Activated CD8-positive, alpha-beta memory T cell treated with anti-CD3 and anti-CD28 coated beads for 1 hour (primary cell): Measurements from ENCODE around the gene SEMA3C.

Source experiments
- DNase-seq, 2 donors: peaks; one replicate each; pipeline ENCODE4 v3.0.0-alpha.2; 2020; ENCODE audit warnings: low read depth in 1 of 2; ENCODE audit errors: extremely low read depth in 1 of 2

The SEMA3C gene

GRCh38 chr7:80708123-80708522 lies 210.7 kb downstream of the SEMA3C start:
- DNase-seq = no peak

DNA sequence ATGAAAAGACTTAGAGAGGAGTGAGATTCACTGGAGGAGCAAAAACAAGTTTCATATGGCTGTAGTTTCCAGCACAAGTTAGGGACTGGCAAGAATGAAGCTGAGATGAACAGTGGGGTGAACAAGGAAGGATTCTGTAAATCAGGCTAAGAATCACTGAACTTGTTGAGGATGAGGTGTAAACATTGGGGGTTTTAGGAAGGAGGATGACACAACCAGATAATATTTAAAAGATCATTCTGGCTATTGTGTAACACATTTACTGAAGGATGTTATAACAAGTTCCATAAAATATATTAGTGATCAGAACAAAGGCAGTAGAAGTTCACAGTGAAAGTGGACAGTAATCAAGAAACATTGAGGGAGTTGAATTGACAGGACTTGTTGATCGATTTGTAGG lies 211.5 kb downstream of the SEMA3C start:
- DNase-seq = no peak

- no peak for DNase-seq
Measured at GRCh38 chr7:80705130-80705781, 213.6 kb downstream of the SEMA3C start.

- DNase-seq = no peak
Measured at GRCh38 chr7:80703272-80703671, 215.6 kb downstream of the SEMA3C start.

DNA sequence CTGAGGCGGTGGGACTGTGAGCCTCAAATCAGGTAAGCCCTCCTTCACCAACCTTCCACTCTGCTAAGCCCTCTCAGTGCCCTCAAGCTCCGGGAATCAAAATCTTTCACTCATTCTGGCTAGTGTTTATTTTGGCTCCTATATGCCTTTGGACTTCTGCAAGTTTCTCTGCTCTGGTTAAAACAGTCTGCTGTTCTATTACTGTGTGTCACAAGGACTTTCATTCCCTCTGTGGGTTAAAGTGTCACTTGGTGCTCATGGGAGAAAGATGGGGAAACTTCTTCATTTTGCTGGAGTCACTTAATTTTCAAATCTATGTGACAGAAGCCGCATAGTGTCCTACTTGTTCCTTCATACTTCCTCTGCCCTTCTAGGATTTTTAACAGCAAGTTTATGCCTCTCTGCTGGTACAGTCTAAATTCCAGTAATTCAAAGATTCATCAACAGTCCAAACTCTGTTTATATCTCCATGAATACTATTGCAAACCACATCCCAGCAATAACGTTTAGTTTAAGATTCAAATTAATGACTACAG lies 219.1 kb downstream of the SEMA3C start:
- DNase-seq = no peak

DNA sequence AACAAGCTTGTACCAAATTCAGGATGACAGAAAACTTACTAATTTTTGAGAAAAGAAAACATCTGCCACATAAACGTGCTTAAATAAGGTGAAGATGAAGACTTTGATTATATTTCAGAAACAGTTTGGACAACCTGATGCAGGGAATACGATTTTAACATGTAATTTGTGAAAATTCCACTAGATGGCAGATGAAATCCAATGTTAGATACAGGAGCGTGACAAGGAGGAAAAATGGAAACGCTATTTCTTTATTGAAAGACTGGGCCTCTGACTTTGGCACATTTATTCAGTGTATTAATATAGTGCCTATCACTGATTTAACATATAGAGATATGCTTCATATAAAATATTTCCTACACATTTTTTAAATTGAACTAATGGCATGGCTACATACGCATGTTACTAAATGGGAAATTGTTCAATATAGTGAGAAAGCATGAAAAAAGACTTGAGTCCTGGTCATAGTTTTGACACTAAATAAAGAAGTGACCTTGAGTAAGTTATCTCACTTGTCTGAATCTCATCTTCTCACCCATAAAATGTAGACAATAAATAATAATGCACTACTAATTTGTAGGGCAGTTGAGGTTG lies 219.7 kb downstream of the SEMA3C start:
- DNase-seq = no peak
